M059J (cell line): ENCODE measurements around the gene MT2A. TPM values are rescaled to one million over a fixed set of nuclear protein-coding genes. Genes with fewer than 3 reads are reported as not detected.
A peak's percentile ranks its signal among the peaks of the same experiment; 100 is the strongest.
"Not testable (repeated sequence)": the region's sequence is repeated elsewhere in the genome, so short reads cannot be mapped to it uniquely, and the experiment has no call there.

ENCODE experiments used
- DNase-seq: peaks from one replicate; pipeline ENCODE4 v3.0.0-alpha.2; 2012; ENCODE audit warnings: low read depth
- total RNA-seq: library from RNA; depleted of rRNA; stranded (reverse); fragments of >200 nt; shearing (Covaris generic); gene quantifications from 2 replicates; pipeline ENCODE4 v1.2.3, GENCODE V29; 2014

The MT2A gene
- total RNA-seq, 1 experiment from 2014 or later = 535 TPM

DNA sequence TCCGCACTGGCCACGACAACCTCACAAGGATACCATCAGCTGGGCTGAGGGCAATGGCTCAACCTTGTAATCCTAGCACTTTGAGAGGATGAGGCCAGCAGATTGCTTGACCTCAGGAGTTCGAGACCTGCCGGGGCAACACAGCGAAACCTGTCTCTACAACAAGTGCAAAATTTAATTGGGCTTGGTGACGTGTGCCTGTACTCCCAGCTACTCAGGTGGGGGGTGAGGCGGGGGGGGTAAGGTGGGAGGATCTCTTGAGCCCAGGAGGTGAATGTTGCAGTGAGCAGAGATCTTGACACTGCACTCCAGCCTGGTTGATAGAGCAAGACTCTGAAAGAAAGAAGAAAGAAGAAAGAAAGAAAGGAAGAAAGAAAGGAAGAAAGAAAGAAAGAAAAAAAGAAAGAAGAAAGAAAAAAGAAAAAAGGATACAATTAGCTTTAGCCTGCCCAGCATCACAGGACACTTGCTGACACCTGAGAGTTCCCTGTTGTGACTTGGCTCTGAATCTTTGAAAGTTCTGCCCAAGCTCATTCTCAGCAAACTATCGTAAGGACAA, 12.0 kb downstream of the MT2A start:
- no peak for DNase-seq

- DNase-seq = peak; percentile 24
Measured at GRCh38 chr16:56621665-56622445, 13.5 kb downstream of the MT2A start.

- not testable (repeated sequence) for DNase-seq
Measured at GRCh38 chr16:56623184-56623583, 14.8 kb downstream of the MT2A start.

GRCh38 chr16:56623637-56624036, 15.3 kb downstream of the MT2A start:
- no peak for DNase-seq

DNA sequence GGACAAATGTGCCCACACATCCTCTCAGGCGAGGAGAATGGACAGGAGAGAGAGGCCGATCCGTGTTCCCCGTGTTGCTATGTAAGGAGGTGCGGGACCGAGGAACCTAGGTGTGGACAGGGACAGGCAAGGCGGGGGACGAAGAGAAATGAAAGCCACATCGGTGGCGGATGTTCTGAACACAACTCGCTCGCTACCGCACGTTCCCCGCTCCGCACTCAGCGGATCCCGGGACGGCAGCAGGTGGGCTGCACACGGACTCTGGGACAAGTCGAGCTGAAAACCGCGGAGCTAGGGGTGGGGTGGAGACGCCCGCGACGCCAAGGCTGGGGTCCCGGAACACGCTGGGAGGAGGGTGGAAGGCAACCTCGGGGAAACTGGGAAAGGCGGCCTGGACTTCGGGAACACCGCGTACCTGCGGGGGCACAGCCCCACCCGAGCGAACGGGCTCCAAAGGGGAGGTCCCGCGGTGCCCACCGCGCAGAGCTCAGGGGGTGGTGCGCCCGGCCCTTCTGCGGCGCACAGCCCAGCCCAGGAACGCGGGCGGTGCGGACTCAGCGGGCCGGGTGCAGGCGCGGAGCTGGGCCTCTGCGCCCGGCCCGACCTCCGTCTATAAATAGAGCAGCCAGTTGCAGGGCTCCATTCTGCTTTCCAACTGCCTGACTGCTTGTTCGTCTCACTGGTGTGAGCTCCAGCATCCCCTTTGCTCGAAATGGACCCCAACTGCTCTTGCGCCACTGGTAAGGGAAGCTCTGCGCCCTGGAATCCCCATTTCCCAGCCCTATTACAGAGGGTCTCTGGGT, 17.0 kb downstream of the MT2A start, which contains the start of gene MT1E:
Gene MT1E (plus strand): TSS at position 642 of the 803 bp plus-strand sequence. CDS start 71 bp downstream, at position 713.
- peak; percentile 62 for DNase-seq

- peak; percentile 63 for DNase-seq
Measured at GRCh38 chr16:56625943-56626654, 17.7 kb downstream of the MT2A start.

GRCh38 chr16:56626685-56627084, 18.3 kb downstream of the MT2A start:
- no peak for DNase-seq

DNA sequence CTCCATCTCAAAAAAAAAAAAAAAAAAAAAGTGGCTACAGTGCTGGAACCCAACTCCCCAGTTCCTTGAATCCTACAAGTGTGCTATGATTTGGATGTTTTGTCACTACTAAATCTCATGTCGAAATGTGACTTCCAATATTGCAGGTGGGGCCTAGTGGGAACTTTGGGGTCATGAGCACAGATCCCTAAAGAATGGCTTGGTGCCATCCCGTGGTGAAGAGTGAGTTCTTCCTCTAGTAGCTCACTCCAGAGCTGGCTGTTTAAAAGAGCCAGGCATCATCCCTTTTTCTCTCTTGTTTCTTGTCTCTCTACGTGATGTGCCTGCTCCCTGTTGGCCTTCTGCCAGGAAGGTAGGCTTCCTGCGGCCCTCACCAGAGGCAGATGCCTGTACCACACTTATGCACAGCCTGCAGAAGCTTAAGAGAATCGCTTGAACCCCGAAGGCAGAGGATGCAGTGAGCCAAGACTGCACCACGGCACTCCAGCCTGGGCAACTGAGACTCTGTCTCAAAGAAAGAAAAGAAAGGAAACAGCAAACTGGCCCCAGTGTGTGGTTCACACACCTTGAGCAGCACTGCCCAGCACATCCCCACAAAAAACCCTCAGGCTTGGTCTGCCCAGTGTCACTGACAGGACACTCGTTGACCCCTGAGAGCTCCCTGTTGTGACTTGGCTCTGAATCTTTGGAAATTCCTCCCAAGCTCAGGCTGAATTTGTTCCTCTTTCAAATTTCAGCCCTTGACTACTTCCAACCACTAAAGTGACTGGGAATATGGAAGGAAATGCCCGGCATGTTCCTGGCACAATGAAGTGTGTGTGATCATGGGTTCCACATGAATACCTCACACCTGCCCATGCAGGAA, 20.3 kb downstream of the MT2A start:
- peak; percentile 48 for DNase-seq

GRCh38 chr16:56629531-56629930, 21.1 kb downstream of the MT2A start:
- DNase-seq = no peak

DNA sequence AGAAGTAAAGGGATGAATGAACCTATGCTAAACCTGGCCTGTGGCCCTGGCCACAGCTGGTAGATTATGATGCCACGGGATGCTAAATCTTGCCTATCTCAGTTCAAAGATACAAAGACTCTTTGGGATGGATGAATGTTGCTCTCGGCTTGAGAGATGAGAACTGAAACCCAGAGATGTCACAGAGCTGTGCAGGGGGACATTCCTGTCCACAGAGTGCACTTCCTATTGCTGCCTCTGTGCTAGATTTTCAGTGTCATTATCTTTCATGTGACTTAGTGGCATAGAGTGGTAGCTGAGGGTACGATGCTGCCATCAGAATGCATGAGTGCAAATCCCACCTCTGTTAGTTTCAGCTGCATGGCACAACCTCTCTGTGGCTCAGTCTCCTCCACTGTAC, 21.8 kb downstream of the MT2A start:
- no peak for DNase-seq

DNA sequence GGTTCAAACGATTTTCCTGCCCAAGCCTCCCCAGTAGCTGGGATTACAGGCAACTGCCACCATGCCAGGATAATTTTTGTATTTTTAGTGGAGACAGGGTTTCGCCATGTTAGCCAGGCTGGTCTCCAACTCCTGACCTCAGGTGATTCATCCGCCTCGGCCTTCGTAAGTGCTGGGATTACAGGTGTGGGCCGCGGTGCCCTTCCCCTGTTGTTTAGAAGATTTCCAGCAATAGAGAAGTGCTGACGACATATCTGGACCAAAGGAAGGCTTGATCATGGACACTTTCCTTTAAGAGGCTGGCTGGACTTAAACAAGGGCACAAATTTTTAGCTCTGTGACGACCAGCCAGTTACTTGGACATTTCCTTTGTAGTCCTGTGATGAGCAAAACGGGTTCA, 22.8 kb downstream of the MT2A start:
- DNase-seq = no peak

GRCh38 chr16:56631832-56632155, 23.4 kb downstream of the MT2A start:
- no peak for DNase-seq

DNA sequence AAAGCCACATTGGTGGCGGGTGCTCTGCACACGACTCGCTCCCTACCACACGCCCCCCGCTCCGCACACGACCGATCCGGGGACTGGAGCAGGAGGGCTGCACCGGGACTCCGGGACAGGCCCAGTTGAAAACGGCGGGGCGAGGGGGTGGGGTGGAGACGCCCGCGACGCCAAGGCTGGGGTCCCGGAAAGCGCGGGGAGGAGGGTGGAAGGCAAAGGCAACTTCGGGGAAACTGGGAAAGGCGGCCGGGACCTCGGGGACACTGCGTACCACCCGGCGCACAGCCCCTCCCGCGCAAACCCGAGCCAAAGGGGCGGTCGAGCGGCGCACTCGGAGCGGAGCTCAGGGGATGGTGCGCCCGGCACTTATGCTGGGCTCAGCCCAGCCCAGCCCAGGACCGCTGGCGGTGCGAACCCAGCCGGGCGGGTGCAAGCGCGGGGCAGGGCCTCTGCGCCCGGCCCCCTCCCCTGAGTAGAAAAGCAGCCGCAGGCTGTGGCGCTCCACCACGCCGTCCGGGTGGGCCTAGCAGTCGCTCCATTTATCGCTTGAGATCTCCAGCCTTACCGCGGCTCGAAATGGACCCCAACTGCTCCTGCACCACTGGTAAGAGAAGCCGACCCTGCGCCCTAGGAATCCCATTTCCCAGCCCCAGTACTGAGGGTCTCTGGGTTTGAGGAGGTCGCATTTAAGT, 23.9 kb downstream of the MT2A start, which contains the start of gene MT1M:
Gene MT1M (plus strand): TSS at position 504 of the 692 bp plus-strand sequence. CDS start 73 bp downstream, at position 577.
- DNase-seq = peak; percentile 28

GRCh38 chr16:56632848-56633365, 24.5 kb downstream of the MT2A start:
- no peak for DNase-seq

DNA sequence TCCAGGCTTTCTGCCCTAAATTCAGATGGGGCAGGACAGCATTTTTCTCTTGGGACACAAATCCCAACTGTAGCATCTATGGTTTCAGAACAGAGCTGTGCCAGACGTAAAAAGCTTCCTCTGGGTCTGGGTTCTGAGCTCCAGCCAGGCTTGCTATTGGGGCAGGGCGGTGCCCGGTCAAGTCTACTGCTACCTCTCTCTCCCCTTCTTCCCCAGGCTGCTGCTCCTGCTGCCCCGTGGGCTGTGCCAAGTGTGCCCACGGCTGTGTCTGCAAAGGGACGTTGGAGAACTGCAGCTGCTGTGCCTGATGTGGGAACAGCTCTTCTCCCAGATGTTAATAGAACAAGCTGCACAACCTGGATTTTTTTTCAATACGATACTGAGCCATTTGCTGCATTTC, 25.2 kb downstream of the MT2A start:
- no peak for DNase-seq

DNA sequence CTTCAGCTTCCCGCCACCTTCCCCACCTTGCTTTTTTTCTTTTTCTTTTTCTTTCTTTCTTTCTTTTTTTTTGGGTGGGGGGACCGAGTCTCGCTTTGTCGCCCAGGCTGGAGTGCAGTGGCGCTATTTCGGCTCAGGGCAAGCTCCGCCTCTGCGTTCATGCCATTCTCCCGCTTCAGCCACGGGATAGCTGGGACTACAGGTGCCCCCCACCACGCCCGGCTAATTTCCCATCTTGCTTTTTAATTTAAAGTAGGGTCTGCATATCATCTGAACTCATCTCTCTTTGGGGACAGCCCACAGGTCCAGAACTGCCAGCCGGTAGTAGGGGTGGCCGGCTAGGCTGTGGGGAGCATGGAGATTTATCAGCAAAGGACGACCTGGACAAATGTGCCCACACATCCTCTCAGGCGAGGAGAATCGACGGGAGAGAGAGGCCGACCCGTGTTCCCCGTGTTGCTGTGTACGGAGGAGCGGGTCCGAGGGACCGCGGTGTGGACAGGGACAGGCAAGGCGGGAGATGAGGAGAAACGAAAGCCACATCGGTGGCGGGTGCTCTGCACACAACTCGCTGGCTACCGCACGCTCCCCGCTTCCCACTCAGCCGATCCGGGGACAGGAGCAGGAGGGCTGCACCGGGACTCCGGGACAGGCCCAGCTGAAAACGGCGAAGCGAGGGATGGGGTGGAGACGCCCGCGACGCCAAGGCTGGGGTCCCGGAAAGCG, 26.5 kb downstream of the MT2A start:
- no peak for DNase-seq

GRCh38 chr16:56635441-56635967, 27.1 kb downstream of the MT2A start:
- no peak for DNase-seq

- peak; percentile 34 for DNase-seq
Measured at GRCh38 chr16:56636616-56637413, 28.4 kb downstream of the MT2A start.
